GM21381 (cell line): ENCODE results near the gene GTF2H2.
"Not testable (repeated sequence)": the region's sequence is repeated elsewhere in the genome, so short reads cannot be mapped to it uniquely, and the experiment has no call there.

Experiments
- ATAC-seq: cut with Tn5 transposase; IDR thresholded peaks from one replicate; pipeline ENCODE4 v1.9.1; 2021; ENCODE audit warnings: mild to moderate bottlenecking, moderate library complexity; ENCODE audit not compliant: unreplicated experiment

The GTF2H2 gene

DNA sequence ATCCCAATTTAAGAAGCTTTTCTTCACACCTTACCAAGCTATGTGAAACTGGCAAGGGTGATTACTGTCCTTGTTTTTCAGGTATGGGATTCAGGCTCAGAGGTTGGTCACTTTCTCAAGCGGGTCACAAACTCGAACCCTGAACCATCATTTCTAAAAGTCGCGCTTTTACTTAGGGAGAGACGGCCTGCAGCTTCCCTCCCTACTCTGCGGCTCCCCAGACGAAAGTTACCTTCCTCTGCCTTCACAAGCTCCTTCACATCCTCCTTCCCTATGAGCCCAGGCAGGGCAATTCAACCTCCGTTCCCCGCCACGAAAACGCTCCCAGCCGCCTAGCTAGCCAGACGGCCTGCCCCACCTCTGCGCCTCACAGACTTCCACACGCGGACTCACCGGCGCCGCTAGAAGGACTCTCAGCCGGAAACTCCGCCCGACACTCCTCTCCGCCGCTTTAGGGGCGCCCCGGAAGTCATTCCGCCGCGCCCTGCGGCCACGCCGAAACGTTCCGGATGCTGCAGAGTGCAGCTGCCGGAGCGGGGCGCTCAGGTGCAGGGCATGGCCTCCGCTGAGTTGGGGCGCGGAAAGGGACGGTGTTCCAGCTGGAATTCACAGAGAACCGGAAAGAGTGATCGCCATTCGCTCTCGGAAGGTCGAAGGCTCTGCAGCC, at the start of gene GTF2H2:
TSS of gene GTF2H2 (minus strand) at position 415 of the 667 bp plus-strand sequence. CDS start 4,913 bp downstream, outside the sequence.
- peak; percentile 100 for ATAC-seq

DNA sequence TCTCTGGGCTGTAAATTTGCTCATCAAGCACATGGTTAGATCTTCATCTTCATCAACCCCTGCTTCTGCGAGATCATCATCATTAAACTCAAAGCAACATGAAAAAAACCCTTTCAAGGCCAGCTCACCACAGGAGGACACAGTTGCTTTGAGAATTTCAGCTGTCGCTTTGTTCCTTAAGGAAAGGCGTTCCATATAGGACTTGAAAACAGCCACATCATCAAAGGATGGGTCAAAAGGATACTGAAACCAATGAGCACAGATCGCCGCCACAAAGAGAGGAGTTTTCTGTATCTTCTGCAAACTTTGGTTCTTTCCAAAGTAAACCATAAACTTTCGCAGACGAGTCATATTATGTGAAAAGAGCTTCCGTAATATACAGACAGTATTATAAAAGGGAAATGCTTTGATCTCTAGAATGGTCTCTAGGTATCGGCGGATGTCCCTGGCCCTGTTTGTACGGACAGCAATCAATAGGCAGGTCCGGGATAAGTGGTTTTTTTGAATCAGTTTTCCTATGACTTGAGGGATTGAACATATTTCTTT, 42.3 kb upstream of the GTF2H2 start:
- ATAC-seq = not testable (repeated sequence)

DNA sequence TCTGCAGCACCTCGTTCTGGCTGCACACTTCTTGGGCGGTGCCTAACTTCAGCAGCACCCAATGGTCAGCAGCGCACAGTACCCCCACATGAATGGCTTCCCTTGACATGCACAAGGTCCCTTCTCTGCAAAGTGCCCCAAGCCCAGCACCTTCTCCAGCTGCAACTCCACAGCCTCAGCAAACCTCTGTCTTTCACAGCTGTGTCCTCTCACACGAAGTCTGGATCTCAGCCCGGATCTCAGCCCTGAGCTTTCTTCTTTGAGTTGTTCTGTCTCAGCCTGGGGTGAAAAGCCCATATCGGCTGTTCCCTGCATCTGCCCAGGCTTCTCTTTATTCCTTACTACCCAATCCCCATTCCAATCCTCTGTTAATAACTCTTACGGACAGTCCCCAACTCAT, 32.5 kb upstream of the GTF2H2 start:
- ATAC-seq = not testable (repeated sequence)

DNA sequence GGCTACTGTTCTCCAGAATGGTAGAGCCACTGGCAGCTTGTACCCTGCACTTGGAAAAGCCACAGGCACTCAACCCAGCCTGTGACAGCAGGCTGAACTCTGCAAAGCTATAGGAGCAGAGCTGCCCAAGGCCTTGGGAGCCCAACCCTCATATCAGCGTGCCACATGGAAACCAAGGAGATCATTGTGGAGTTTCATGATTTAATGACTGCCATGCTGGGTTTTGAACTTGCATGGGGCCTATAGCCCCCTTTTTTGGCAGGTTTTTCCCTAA, 30.4 kb upstream of the GTF2H2 start:
- ATAC-seq = not testable (repeated sequence)

DNA sequence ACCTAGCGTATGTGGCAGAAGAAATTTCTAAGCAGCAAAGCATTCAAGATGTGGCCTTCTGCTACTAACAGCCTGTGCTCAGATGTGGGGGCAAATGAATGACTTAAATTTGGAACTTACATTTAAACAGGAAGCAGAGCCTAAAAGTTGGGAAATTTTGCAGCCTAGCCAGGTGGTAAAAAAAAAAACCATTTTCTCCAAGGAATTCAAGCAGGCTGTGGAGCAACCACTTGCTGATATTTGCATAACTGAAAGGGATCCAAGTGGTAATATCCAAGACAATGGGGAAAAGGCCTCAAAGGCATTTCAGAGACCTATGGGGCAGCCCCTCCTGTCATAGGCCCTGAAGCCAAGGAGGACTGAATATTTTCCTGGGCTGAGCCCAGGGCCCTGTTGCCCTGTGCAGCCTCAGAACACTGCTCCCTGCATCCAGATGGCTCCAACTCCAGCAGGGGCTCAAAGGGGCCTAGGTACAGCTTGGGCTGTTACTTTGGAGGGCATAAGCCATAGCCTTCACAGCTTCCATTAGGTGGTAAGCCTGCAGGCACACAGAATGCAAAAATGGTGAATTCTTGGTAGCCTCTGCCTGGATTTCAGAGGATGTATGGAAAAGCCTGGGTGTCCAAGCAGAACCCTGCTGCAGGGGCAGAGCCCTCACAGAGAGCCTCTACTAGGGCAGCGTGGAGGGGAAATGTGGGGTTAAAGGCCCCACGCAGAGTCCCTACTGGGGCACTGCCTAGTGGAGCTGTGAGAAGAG, 29.9 kb upstream of the GTF2H2 start:
- not testable (repeated sequence) for ATAC-seq

DNA sequence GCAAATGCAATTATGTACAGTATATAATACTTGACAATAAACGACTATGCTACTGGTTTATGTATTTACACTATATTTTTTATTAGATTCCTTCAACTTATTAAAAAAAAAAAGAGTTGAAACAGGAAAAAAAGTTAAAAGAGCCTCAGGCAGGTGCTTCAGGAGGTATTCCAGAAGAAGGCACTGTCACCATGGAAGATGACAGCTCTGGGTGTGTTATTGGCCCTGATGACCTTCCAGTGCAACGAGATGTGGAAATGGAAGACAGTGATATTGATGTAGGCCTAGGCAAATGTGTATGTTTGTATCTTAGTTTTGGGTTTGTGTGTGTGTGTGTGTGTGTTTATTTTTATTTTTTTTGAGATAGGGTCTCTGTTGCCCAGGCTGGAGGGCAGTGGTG, 22.3 kb upstream of the GTF2H2 start:
- not testable (repeated sequence) for ATAC-seq

DNA sequence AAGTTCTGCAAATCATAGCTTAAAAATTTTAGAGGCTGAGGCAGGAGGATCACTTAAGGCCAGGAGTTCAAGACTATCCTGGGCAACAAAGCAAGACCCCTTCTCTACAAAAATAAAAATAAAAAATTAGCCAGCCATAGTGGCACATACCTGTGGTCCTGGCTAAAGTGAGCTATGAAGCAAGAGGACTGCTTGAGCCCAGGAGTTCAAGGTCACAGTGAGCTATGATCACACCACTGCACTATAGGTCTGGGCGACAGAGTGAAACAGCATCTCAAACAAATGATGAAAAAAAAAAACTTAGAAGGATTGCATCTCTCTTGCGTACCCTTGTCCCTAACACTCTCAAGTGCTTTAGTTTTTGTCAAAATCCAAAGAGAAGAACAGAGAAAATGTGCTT, 21.3 kb upstream of the GTF2H2 start:
- ATAC-seq = not testable (repeated sequence)

DNA sequence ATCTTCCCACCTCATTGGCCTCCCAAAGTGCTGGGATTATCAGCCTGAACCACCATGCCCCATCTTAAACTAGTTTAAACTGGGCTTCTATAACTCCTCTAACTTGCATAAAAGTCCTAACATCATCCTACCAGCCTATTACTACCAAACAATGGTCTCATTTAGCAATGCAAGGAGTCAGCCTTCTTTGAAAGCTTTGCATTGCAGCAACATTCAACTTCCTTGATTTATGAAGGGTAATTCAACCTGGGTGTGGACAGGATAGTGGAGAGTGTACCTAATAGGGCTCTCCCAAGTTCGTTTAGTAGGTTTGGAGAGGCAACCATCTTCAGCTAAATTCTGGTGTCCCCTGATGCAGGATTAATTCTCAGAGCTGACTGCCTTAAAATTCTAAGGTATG, 18.7 kb upstream of the GTF2H2 start:
- not testable (repeated sequence) for ATAC-seq

DNA sequence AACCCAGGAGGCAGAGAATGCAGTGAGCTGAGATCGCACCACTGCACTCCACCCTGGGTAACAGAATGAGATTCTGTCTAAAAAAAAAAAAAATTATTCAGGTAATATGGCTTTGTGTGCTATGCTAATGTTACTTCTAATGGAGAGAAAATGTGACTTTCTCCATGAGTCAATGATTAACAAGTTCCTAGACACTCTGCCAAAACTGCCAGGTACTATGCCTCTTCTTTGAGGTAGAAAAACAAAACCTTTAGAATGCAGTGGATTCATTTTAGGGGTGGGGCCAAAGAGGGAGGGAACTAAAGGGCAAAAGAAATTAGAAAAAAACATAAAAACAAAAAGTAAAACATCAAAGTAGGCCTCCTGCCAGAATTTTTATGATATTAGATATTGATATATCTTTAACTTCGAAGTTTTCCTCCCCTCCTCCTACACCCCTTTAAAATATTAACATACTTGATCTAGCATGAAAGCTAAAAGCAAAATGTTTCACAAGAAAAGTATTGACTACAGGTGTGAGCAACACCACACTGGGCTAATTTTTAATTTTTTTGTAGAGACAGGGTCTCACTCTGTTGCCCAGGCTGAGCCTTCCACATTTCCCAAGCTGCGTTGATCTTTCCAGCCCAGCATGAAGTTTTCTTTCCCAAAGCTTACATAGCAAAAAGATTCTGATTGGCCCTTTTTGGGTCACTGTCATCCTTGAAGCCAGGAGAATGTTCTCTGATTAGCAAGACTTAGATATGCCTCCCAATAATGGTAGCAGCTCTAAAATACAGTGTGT, 17.0 kb upstream of the GTF2H2 start:
- not testable (repeated sequence) for ATAC-seq

DNA sequence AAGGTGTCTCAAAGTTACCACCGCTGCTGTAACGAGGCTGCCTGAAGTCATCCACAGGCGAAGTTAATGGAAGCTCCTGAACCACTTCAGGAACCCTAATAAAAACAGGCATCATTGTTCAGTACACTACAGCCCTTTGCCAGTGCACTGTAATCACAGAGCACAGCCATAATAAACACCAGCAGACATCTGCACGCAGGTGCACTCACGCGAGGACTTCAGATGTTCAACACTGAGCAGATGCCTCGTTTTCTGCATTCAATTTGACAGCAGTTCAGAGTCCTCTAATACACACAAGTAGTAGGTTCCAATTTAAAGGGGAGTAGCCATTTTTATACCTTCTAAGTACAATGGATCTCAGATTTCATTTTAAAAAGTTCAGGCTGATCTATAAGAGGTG, 15.4 kb upstream of the GTF2H2 start:
- ATAC-seq = not testable (repeated sequence)

DNA sequence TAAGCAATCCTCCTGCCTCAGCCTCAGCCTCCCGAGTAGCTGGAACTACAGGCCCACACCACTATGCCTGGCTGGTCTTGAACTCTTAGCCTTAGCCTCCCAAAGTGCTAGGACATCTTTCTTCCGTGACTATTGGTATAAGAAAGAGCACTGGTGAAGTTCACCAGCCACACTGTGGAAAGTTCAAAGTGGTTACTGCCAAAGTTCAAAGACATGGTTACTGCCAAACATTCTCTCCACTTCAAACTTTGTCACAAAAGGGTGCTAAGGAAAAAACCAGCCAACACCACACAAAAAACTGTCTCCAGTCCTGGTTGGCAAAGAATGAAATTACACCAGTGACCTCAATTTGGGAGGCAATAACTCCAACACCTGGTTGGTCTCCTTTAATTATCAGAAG, 14.9 kb upstream of the GTF2H2 start:
- ATAC-seq = not testable (repeated sequence)

DNA sequence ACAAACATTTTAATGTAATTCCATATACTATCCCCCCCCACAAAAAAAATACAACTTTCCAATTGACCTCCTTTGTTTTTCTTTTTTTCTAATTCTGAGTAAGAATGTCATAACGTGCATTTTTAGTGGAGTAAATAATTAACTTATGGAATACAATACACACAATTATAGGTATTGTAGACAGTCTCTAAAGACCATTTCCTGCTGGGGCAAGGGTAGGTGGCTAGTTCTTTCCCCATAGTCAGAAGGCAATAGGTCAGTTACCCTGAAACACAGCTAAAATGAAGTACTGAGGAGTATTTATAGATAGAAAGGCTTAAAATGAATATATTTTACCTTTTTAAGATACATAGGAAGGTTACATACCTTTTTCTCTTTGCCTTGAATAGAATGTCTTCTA, 6.2 kb downstream of the GTF2H2 start:
- ATAC-seq = not testable (repeated sequence)

DNA sequence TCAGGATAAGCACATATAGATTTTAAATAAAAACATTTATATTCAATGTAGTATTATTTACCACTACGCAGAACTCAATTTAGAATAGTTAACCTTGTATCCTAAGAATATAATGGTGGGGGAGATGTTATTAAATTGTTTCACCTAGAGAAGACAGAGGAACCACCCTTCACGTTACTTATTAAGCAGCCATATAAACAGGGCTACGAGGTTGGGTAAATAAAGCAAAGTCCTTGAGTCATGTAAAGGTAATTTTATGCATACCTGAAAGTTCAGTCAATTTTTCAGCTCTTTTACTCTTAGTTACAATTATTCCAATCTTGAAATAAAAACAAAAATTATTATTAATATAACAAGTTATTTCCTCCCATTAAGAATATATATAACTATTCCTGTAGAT, 8.1 kb downstream of the GTF2H2 start:
- ATAC-seq = not testable (repeated sequence)

DNA sequence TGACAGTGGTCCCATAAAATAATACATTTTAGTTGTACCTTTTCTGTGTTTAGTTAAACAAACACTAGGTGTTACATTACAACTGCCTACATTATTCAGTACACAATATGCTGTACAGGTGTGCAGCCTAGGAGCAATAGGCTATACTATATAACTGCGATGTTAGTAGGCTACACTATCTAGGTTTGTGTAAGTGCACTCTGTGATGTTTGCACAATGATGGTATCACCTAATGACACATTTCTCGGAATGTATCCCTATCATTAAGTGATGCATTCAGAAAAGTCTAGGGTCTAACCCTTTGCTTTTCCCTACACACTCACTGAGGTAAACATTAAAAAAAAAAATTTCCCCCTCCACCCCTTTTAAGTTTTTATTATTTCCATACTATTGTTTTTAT, 22.7 kb downstream of the GTF2H2 start:
- not testable (repeated sequence) for ATAC-seq

DNA sequence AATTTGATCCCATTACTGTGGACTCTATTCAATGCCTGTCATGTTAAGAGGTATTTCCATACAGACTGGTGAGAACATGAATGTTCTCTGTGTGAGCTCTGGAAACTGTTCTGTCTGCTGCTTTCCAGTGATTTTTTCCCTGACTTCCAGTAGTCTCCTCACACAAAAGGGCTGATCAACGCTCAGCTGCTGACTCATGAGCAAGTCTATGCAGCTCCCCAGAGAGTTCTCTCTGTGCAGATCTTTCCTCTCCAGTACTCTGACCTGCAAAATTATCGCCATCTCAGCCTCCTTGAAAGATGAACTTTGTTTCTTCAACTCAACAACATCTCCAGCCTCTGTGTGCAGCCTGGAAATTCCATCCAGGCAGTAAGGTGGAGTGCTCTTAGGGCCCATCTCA, 23.3 kb downstream of the GTF2H2 start:
- ATAC-seq = not testable (repeated sequence)

DNA sequence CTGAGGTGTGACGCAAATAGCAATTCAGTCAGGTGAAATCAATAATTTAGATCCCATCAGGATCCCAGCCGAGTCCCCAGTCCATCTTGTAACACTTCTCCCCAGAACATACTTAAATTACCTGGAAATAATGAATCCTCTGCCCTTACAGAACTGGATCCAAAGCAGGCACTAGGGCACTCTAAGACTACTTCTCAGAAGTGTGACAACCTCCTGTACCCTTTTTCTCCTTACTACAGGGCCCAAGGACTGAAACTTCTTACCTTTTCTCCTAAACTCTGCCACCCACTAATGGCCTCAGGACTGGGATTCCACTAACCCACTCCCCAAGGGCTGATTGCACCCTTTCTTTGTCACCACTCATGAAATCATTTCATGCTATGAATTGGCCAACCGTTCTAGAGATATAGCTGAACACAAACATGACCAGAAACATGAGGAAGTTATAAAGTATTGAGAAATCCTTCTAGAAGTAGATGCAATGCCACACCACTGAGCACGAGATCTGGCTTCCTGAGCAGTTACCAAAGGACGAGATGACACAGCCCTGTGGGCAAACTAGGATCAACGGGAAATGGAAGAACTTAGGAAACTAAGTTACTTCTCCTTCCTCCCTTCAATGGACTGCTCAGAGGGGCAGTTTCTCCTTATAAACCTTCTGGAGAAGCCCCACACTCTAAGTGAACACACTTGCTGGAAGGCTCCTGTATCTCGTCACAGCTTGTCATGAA, 36.3 kb downstream of the GTF2H2 start:
- not testable (repeated sequence) for ATAC-seq

DNA sequence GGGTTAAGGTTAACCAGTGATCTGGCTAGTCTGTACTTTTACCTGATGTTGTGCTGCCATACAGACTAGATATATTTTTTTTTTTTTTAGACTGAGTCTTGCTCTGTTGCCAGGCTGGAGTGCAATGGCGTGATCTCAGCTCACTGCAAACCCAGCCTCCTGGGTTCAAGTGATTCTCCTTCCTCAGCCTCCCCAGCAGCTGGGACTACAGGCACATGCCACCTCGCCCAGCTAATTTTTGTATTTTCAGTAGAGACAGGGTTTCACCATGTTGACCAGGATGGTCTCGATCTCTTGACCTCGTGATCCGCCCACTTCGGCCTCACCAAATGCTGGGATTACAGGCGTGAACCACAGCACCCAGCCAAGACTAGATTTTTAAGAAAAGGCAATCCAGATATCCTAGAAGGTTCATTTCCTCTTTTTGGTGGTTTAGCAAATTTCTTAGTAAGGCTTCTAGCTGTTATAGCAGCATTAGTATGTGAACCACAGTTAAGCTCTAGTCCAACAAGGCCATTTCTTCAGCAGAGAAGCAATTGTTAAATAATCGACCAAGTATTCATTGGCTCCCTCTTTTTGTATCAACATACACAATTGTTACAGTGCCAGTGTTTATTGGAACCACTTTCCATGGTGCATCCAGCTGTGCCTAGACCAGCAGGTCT, 42.1 kb downstream of the GTF2H2 start, which contains the start of gene NAIP:
TSS of gene NAIP (minus strand) at position 51 of the 665 bp plus-strand sequence. CDS start 12,424 bp downstream, outside the sequence.
- ATAC-seq = not testable (repeated sequence)

DNA sequence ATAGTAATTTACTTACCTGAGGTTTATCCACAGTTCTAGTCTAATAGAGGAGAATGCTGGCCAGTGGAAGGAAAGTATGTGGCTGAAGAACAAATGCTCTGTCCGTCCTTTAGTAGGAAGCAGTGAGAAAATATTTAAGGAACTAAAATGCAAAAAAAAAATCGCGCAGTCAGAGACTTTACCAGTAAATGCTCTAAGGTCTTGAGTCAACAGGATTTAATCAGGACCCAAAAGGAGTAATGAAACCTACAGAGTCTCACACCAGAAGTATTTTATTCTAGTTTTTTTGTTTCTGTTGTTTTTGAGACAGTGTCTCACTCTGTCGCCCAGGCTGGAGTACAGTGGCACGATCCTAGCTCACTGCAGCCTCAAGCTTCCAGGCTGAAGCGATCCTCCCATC, 46.8 kb downstream of the GTF2H2 start:
- not testable (repeated sequence) for ATAC-seq

DNA sequence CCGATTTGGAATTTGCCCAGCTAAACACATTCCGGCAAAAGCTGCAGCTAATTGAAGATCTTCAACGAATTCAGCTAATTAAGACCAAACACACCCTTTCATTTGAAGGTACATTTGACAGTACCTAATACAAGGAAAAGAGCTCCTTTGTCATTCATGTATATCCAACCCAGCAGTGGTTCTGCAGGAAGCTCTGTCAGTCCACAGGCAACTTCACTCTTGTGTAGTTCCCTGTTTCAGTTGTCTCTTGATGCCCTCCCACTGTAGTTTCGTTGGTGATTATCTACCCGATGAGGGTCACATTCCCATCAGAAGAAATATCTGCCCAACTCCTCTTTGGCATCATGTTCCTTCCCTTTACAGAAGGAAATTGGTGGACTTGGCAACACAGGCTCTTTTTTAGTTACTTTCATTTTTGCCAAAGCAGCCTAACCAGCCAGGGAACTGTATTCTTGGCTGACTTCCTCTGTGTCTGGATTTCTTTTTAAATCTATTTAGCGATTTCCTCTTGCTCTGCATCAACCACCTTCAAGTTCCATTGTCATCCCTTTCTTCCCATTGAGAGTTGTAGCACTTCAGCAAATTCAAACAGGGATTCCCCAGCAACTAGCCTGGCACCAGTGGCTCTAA, 49.0 kb downstream of the GTF2H2 start:
- not testable (repeated sequence) for ATAC-seq

DNA sequence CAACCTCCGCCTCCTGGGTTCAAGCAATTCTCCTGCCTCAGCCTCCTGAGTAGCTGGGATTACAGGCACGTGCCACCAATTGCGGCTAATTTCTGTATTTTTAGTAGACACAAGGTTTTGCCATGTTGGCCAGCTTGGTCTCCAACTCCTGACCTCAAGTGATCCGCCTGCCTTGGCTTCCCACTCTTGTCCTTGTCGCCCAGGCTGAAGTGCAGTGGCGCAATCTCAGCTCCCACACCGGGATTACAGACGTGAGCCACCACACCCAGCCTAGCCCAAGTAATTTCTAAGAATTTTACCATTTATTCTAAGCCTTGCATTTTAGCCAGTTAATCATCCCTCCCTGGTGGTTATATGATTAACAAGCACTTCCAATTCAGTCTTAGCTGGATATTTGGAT, 53.3 kb downstream of the GTF2H2 start:
- ATAC-seq = no peak
